GM18858 (cell line): Measurements from ENCODE around the gene CHST11.

Experiments
- ATAC-seq: cut with Tn5 transposase; IDR thresholded peaks from one replicate; pipeline ENCODE4 v1.9.1; 2021; ENCODE audit not compliant: unreplicated experiment

CHST11 gene

DNA sequence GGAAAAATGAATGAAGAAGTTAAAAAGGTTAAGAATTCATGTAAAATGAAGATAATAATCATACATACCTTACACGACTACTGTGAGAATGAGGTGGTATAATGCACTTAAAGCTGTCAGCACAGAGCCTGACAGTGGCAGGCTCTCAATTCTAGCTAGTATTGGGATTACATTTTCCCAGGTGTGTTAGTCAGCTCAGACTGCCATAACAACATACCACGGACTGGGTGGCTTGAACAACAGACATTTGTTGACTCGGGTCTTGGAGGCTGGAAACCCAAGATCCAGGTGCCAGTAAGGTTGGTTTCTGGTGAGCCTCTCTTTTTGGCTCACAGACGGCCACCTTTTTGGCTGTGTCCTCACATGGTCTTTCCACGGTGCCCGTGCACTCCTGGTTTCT, 167.8 kb downstream of the CHST11 start:
- no peak for ATAC-seq

DNA sequence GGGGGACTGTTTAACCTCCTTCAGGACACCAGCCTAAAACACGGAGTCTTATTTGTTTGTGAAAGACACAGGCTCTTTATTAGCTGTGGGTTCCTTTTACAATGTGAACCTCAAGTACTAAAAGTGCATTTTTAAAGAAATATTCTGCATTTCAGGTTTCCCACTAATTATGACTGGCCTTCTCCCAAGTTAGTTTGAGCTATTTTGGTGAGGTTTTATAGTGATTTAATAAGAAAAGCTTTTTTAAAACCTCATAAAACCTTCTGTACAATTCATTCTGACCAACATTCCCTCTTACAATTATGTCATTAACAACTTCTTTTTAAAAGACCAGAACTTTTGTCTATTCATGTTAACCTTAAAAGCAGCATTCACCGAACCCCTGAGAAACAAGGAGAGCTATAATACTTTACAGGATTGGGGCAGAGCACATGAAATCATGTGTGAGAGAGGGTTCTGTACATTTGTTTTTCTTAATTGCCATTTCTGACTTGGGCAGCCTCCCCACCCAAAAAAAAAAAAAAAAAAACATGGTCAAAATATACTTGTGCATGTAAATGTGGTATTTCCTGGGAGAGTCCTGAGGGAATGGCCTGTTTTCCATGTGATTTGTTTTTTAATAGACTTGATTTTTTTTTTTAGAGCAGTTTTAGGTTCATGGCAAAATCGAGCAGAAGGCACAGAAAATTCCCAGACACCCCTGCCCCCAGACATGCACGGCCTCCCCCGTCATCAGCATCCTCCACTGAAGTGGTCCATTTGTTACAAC, 169.5 kb downstream of the CHST11 start:
- ATAC-seq = no peak

DNA sequence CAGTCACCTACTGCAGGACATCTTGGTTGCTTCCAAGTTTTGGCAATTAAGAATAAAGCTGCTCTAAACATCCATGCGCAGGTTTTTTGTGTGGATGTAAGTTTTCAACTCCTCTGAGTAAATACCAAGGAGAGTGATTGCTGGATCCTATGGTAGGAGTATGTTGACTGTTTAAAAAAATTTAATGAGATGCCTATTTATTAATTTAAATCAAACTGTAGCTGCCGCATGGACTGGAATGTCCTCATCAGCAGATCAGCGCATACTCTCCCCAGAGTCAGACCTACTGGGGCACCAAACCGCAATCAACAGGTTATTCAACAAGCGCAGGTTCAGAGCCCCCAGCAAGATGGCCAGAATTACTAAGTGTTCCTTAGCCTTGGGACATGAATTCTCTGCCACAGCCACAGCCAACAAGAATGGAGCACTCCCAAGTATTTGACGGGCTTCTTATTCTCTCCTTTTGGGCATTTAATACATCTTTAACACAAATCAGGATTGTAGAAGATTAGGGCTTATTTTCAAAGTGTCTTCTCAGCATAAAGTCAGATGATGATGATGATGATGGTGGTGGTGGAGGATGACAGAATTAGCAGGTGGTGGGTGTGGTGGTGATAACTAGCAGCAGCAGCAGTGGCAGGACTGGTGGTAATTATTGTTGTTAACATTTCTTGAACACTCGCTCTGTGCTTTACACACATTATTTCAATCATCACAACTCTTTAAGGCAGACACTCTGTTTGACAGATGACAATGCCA, 170.7 kb downstream of the CHST11 start:
- no peak for ATAC-seq

DNA sequence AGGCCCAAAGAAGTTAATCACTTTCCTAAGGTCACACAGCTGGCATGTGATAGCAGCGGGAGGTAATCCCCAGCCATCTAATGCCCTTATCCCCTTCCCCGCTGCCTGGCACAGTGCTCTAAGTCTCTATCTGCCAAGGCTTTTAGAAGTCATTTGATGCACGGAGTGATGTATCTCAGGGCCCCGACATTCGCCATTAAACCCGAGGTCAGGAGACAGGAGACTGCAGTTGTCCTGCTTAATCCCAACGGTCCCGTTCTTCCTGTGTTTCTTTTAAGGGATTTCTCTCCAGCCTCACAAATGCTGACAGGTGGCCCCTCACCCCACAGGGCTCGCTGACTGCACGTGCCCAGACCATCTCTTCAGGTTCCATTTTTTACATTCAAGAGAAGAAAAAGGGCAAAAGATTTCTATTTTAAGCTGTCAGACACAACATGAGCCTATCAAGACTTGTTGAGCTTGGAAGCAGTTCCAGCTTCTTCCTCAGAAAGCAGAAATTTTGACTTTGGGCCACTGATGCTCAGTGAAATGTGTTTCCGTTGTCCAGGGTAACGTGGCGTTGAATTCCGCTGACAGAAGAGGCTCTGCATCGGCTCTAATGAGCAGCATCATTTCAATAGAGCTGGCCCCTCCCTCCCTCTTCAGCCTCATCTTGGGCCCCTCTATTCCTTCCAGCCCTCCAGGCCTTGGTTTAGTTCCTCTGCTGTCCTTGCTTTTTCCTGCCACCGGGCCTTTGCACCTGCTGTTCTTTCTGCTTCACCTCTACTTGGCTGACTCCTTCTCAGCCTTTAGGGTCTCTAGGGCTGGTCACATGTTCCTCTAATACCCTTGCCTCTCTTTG, 171.5 kb downstream of the CHST11 start:
- no peak for ATAC-seq

DNA sequence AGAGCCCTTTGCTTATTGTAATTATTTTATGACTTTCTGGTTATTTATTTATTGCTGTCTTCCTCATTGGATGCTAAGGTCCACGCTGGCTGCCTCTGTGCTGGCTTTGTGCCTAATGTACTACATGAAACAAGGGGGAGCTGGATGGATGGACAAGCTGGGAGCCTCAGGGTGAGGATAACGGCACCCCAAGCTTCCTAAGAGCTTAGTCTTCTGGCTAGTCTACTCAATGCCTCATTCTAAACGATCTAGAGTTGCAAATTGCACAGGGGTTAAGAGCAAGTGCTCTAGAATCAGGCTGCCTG, 172.0 kb downstream of the CHST11 start:
- ATAC-seq = no peak

DNA sequence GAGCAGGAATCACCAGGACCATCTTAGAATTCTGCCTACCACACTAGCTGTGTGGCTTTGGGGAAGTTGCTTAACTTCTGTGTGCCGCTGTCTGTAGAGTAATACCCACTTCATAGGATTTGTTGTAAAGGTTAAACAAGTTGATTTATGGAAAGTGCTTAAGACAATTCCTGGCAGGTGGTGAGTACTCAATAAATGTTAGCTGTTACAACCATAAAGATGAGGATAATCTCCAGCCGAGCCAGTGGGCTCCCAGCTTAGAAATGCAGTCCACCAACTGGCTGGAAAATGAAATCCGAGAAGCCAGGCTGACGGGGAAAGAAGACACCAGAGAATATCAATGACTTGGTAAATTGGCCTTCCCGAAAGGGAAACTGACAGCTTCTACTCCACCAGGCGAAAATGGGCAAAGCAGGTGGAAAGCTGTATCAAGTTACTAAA, 173.5 kb downstream of the CHST11 start:
- ATAC-seq = no peak

DNA sequence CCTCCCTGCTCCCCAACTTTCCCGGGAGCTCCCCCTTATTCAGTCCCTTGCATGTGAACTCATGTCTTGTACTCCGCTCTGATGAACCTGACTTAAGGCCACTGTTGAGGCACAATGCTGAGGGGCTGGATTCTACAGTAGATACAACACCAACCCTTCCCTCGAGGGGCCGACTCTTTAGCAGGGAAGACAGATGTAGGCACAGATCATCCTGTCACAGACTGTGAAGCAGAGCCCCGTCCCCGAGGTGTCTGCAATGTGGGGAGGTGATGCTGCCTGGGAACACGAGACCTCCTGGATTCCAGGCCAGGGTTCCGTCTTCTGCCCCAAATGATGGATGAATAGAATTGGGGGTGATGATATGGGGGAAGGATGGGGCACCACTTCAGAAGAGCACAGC, 175.1 kb downstream of the CHST11 start:
- ATAC-seq = no peak

DNA sequence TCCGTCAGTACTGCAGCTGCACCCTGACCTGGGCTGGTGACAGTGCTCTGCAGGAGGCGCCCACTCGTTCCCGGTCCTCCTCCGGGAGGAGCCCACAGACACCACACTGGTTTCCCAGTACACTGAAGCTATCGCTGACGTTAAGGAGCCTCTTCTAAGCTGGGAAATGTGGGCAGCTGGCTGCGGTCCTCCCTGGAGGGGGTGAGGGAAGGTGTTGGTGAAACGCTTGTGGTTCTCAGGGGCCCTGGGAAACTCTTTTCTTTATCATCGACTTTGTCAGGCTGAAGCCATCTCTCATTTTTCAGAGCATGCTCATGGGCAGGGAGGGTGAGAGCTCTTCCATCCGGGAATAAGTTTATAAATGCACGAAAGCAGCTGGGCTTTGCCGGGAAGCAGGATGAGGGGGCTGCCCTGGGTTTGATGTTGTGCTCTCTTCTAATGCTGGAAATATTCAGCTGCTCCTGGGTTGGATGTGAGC, 176.0 kb downstream of the CHST11 start:
- ATAC-seq = no peak

DNA sequence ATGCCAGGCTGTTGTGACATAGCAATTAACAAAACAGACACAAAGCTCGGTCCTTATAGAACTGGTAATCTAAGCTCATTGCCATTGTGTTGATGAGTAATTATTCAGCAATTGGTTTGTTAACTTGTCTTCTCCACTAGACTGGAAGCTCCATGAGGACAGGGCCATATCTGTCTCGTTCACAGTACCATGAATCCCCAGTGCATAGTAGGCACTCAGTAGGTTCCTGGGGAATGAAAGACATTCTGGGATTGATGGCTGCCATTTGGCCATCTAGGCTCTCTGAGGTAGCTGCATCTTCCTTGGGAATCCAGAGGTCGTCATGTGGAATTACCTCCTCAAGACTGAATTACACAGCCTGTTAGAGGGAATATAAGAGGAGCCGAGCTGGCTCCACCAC, 177.3 kb downstream of the CHST11 start:
- no peak for ATAC-seq

DNA sequence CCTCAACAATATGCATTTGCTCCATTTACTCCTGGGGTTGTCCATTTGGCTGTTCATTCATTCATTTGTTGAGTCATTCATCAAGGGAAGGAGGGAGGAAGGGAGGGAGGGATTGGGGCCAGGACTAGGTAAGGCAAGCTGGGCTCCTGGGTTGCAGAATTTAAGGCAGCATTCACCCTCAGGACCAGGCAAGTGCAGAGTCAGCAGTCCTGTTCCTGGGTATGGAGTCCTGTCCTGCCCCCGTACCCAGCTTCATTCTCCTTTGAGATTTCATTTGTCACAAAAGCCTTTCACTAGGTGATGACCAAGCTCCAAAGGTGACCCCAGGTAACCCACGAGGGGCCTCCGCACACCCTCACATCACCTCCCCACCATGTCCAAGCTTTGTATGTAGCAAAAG, 178.1 kb downstream of the CHST11 start:
- ATAC-seq = no peak

DNA sequence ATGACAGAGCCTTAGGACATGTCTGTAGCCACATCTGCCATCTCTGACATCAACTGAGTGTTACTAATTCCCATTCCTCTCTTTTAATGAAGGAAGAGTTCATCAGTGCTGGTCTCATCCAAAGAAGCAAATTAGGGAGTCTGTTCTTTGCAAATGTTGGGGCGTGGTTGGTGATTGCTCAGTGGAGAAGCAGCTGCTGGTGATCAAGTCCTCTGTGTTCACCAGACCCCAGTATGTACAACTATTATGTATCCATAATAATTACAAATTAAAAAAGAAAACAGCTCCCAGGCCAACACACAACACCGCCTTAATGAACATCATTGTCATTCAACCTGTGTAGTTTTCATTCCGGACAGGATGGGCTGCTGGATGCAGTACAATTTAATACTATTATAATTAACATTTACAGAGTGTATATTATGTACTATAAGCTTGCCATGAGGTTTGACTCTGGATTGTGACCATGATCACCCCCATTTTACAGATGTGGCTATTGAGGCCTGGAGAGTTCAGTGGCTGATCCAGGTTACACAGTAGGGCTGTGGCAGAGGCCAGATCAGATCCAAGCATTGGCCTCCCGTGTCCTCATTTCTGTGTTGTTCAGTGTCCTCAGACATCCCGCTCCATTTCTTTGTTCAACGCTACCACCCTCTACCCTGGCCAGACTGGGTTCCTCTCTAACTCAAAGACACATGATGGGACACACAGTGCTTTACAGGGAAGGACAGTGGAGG, 179.0 kb downstream of the CHST11 start:
- no peak for ATAC-seq

DNA sequence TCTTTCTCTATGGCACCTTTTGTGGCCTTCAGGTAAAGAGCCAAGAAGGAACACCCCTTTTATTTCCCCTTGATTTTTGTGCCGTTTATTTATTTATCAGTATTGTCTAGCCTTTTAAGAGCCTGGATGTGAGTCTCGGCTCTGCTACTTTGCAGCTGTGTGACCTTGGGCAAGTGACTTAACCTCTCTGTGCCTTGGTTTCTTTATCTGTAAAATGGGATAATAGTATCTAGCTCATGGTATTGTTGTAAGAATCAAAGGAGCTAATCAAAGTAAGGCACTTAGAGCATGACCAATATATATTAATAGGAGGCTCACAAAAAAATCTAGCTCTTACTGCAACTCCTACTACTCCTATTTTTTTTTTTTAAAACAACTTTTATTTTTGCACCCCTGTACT, 179.7 kb downstream of the CHST11 start:
- ATAC-seq = no peak

DNA sequence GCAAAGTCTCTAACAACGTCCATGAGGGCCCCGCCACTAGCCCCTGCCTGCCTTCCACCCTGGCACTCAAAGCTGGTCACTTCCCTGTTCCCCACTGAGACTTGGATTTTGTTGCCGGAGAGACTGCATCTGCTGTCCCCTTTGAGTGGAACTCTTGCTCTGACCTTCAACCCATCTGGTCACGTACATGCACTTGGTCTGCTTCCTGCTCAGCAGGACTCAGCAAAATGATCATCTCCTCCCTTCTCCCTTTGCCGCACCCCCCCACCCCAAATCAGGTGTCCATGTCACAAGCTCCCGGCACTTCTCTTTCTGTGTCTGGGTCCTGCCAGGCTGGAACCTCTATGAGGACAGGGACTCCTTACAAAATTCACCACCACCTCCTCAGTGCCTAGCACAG, 180.9 kb downstream of the CHST11 start:
- no peak for ATAC-seq

DNA sequence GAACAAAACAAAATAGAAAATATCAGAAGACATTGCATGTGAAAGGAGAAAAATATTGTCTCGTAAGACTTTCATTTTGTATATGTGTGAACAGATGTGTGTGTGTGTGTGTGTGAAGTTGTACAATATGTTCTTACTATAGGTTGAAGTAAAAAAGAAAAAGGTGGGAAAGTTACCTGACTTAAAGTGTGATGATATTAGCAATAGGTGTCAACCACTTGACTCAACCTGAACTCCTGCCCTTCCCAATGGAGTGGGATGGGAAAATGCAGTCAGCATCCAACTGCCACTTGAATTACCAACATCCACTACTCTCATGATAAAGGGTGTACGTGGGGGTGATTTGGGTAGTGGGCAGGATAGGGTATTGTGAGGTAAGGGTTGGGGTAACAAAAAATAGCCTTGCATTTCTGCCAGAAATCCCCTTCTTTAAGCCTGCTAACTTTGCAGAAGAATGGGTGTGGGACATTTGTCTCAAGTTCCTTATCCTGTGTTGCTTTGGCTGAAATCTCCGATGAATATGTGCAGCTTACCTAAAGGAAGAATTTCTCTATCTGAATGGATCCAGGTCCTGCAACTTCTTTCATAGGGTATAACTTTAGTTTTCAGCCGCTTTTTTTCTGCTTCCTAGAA, 181.6 kb downstream of the CHST11 start:
- ATAC-seq = no peak

DNA sequence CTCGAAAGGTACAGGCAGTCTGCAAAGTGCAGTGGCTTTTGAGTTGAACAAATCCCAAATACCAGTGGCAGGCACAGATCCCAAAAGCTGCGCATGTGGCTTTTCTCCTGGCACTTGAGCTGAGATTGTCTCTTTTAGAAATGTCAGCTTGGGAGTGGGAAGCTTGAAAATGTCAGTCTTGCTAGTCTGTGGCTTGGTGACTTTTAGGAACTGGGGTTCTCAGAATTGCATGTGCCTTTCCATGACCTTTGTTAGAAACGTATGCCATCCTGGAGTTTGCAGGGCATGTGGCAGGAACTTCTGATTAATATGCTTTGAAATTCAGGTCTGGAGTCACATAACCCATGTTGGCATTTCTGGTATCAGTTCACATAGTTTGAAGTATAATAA, 182.1 kb downstream of the CHST11 start:
- ATAC-seq = no peak

DNA sequence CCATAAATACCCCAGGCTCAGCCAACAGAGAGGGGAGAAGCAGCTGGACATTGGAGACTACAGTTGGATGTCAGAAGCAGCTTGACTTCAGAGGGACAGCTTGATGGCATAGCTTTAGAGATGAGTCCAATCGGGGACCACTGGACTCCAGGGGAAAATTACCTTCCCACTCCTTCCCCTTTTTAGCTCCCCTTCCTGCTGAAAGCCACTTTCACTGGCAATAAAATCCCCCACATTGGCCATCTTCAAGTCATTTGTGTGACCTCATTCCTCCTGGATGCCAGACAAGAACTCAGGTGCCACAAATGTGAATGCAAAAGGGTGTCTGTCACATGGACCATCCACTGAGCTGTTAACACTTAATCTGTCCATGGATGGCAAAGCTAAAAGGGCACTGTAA, 184.2 kb downstream of the CHST11 start:
- ATAC-seq = no peak

DNA sequence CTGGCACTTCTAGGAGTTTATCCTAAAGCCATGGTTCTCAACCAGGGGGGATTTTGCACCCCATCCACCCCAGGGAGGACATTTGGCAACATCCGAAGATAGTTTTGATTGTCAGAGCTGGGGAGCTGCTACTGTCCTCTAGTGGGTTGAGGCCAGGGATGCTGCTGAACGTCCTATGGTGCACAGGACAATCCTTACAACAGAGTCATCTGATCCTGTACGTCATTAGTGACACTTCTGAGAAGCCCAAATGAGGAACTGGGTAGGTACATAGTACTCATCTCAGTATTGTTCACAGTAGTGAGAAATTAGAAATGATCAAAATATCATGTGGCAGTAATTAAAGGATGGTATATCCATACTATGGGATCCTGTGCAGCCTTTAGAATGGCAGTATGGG, 185.1 kb downstream of the CHST11 start:
- peak; percentile 96 for ATAC-seq

DNA sequence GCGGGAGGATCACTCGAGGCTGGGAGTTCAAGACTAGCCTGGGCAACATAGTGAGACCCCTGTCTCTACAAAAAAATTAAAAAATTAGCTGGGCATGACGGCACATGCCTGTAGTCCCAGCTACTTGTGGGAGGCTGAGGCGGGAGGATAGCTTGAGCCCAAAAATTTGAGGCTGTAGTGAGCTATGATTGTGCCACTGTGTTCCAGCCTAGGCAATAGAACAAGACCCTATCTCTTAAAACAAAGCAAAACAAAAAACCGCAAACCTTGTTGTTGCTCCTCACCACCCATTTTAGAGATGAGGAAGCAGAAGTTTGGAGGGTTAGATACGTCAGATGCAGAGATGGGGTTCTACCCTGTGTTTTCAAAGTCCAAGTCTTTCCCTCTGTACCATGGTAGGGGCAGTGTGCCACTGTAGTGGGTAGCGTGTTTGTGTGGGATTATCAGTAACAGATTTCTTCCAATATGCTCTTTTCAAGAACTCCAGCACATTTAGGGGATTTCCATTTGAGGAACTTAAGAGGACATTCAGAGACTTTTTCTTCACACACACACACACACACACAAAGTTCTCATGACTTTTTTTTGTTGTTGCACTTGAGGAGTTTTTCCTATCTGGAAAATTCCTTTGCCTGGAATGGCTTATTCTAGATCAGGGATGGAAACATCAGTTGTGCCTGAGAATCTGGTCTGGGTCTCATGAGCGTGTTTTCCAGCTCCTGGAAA, 186.5 kb downstream of the CHST11 start:
- no peak for ATAC-seq

DNA sequence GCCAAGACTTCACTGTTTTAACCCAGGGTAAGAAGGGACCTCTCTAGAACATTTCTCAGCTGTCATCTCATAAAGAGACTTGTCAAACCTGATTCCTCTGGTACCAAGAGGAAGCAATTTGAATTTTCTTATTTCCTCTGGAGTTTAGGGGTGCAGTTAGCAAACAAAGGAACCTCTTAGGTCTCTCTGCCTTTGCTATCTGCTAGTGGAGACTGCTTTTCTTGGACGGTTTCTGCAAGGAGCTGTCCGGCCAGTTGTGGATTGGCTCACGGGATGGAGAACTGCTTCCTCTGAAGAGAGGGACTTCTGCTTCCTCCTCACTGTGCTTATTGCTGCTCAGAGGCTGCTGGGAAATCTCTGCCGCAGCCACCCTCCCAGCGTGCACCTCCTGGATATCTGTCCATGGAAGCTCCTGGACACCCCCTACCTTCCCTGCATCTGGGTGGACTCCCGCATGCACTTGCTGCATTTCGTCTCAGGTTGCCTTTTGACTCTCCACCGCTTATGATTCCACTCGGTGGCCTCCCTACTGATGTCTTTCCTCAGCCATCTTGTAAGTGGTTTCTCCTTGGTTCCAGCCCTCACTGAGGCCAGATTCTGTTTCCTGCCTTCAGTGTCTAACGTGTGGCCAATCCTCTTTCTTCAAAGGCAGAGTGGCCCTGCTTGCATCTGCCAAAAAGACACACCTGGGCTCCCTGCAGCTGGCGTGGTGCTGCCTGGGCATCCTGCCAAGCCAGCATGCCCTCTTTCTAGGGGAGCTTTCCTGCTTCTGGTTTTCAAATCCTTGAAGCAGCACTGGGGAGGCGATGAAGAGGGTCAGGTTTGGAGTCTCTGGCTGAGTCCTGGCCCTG, 187.3 kb downstream of the CHST11 start:
- ATAC-seq = no peak
